Umbilical cord (tissue), 2 donors: ENCODE results near the gene TSPAN18. TPM values are rescaled to one million over a fixed set of nuclear protein-coding genes. Genes with fewer than 3 reads are reported as not detected.
A peak's percentile ranks its signal among the peaks of the same experiment; 100 is the strongest.

ENCODE experiments used
- DNase-seq: peaks from one replicate; pipeline ENCODE4 v3.0.0-alpha.2; 2015; ENCODE audit warnings: low spot score
- total RNA-seq: library from RNA; depleted of rRNA; stranded (reverse); fragments of >200 nt; gene quantifications from one replicate; pipeline ENCODE4 v1.2.3, GENCODE V29; 2014; ENCODE audit warnings: low replicate concordance; ENCODE audit not compliant: insufficient read depth

TSPAN18 gene
- total RNA-seq, 1 donor from 2014 or later, result 20.5 TPM

GRCh38 chr11:44957040-44957515, 230.3 kb downstream of the TSPAN18 start:
- DNase-seq, result no peak

- no peak for DNase-seq
Measured at GRCh38 chr11:44957776-44958564, 231.2 kb downstream of the TSPAN18 start.

GRCh38 chr11:44959064-44959463, 232.3 kb downstream of the TSPAN18 start:
- DNase-seq, result no peak

- no peak for DNase-seq
Measured at GRCh38 chr11:44960200-44960845, 233.6 kb downstream of the TSPAN18 start.

- DNase-seq, result no peak
Measured at GRCh38 chr11:44962464-44962863, 235.7 kb downstream of the TSPAN18 start.

GRCh38 chr11:44963136-44963535, 236.4 kb downstream of the TSPAN18 start:
- no peak for DNase-seq

GRCh38 chr11:44963948-44964347, 237.2 kb downstream of the TSPAN18 start:
- no peak for DNase-seq

GRCh38 chr11:44964526-44965209, 237.9 kb downstream of the TSPAN18 start:
- no peak for DNase-seq

GRCh38 chr11:44966694-44967093, 239.9 kb downstream of the TSPAN18 start:
- no peak for DNase-seq

- no peak for DNase-seq
Measured at GRCh38 chr11:44967930-44968496, 241.3 kb downstream of the TSPAN18 start.

- DNase-seq, result no peak
Measured at GRCh38 chr11:44968510-44968909, 241.7 kb downstream of the TSPAN18 start.

- no peak for DNase-seq
Measured at GRCh38 chr11:44969651-44970252, 243.0 kb downstream of the TSPAN18 start.

GRCh38 chr11:44970293-44970692, 243.5 kb downstream of the TSPAN18 start:
- no peak for DNase-seq

GRCh38 chr11:44971185-44971584, 244.4 kb downstream of the TSPAN18 start:
- DNase-seq, result no peak

- DNase-seq, result peak; percentile 47
Measured at GRCh38 chr11:44972746-44973435, 246.1 kb downstream of the TSPAN18 start.

- no peak for DNase-seq
Measured at GRCh38 chr11:44973632-44974401, 247.1 kb downstream of the TSPAN18 start.

- DNase-seq, result no peak
Measured at GRCh38 chr11:44974402-44975000, 247.7 kb downstream of the TSPAN18 start.

- no peak for DNase-seq
Measured at GRCh38 chr11:44976576-44976975, 249.8 kb downstream of the TSPAN18 start.

GRCh38 chr11:44977493-44977984, 250.8 kb downstream of the TSPAN18 start:
- DNase-seq, result peak; percentile 60
